Suppressor macrophage (primary cell): ENCODE results near the gene NGDN.
"Not testable (repeated sequence)": the region's sequence is repeated elsewhere in the genome, so short reads cannot be mapped to it uniquely, and the experiment has no call there.

Experiments
- DNase-seq, 4 experiments: peaks; one replicate each; pipeline ENCODE4 v3.0.0-alpha.2; 2020 to 2022
- total RNA-seq, 17 experiments: gene quantifications; one replicate each; lab custom pipeline; 2026; ENCODE audit warnings: mixed read lengths in 6 of 17, inconsistent platforms in 3 of 17; lab: John Stamatoyannopoulos, UW

Gene NGDN
- total RNA-seq: 13.2 to 29.5 (median 16.4) reads per million in 17 experiments

- peak; percentile 95 to 100 (median 98) for DNase-seq
These were observed at the start of gene NGDN for GRCh38 chr14:23469127-23469905. Gene NGDN (plus strand): TSS chr14:23469703. CDS start chr14:23469716, 13 bp downstream.

GRCh38 chr14:23421594-23421993, 47.9 kb upstream of the NGDN start:
- peak in 1 of 4 experiments; percentile 11 for DNase-seq

- DNase-seq: no peak
These were observed 45.8 kb upstream of the NGDN start for GRCh38 chr14:23423657-23424056.

DNA sequence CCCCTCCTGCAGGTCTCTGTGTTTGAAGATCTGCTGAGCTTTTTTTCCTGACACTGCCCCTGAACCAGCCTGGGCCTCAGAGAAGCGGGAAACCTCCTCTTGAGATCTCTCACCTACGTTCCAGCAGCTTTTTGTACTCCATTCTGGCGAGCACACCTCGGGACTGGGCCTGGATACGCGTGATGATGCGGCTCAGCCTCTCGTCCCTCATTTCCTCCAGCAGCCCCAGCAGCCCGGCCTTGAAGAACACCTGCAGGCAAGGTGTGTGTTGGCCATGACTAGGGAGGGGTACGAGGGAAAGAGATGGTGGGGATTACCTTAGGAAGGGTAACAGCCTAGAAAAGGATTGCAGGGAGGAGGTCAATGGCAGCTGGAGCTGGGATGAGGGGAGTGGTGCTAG, 44.3 kb upstream of the NGDN start:
- no peak for DNase-seq

DNA sequence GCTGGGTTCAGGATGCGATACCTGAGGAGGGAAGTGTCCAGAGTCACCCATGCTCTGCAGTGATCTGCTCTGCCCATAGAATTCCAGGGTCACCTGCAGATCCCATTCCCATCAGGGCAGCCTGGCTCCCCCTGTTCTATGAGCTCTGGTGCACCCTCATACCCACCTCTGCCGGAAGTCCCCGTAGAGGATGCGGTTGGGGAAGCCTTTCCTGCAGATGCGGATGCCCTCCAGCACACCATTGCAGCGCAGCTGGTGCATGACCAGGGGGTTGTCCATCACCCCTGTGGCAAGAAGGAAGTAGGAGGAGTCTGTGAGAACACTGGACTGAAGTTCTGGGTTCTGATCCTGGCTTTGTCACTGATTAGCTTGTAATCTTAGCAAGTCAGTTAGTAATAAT, 43.7 kb upstream of the NGDN start:
- DNase-seq: not testable (repeated sequence)

GRCh38 chr14:23428686-23429495, 40.6 kb upstream of the NGDN start:
- no peak for DNase-seq

- DNase-seq: no peak
These were observed 39.3 kb upstream of the NGDN start for GRCh38 chr14:23430016-23430722.

- DNase-seq: no peak
These were observed 38.8 kb upstream of the NGDN start for GRCh38 chr14:23430723-23431085.

GRCh38 chr14:23431486-23431885, 38.0 kb upstream of the NGDN start:
- no peak for DNase-seq

- no peak for DNase-seq
These were observed 37.2 kb upstream of the NGDN start for GRCh38 chr14:23432102-23432925.

DNA sequence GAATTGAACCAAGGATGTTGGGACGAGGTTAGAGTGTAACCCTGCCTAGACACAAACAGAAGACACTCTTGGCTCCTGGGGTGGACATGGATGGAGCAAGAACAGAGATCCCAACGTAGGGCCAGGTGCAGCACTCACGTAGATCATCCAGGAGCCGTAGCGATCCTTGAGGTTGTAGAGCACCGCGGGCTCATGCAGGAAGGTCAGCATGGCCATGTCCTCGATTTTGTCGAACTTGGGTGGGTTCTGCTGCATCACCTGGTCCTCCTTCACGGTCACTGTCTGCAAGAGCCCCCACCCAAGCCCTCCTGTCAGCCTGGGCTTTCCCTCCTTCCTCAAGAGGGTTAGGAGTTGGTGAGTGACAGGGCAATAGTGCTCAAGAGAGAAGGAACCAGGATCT, 36.6 kb upstream of the NGDN start:
- DNase-seq: no peak

GRCh38 chr14:23433457-23433856, 36.0 kb upstream of the NGDN start:
- DNase-seq: no peak

GRCh38 chr14:23434488-23435222, 34.8 kb upstream of the NGDN start:
- no peak for DNase-seq

- DNase-seq: no peak
These were observed 33.8 kb upstream of the NGDN start, which contains the start of gene MYH7 for GRCh38 chr14:23435543-23436326. Gene MYH7 (minus strand): TSS chr14:23435660. CDS start chr14:23433732, 1,928 bp downstream.

- no peak for DNase-seq
These were observed 33.0 kb upstream of the NGDN start for GRCh38 chr14:23436327-23437132.

DNA sequence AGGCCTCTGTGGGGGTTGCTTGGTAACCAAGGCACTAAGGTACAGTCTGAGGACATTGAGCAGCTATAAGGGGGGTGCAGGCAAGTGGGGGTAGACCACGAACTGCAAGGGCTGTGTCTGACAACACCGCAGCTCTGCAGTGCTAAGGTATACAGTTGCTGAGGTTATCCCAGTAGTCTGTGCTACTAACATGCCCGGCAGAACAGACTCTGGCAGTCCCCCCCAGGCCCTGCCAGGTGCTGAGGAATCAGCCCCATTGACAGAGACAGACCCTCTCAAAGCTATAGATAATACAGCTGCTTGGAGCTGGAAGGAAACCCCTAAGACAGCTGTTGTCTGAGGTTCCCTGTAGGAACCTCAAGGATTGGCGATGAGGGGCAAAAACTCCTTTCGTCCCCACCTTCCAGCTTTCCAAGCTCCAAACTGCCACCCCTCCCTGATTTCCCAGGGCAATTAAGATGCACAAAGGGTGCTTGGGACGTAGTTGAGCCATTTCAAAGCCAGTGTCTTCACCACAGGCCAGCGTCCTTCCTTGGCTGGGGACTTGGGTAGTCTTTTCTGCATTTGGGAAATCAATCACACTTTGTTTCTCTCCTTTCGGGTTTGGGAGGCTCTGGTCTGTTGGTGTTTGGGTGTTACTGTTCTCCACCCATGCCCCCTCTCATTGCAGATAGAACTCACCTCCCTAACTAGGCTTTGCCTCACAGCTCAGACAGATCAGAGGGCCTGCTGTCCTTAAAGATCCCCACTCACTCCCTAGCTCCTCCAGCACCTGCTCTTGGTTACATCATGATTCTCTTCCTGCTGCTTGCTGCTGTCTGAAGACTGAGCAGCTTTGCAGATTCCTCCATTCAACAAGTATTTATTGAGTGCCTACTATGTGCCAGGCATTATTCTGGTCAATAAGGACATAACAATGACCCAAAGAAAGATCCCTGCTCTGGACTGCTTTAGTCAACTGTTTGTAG, 32.1 kb upstream of the NGDN start:
- DNase-seq: no peak

- no peak for DNase-seq
These were observed 31.2 kb upstream of the NGDN start for GRCh38 chr14:23438101-23438971.
